Neural crest cell (in vitro differentiated cells): ENCODE results near the gene AKAP6. TPM values are rescaled to one million over a fixed set of nuclear protein-coding genes. Genes with fewer than 3 reads are reported as not detected.

Experiments
- DNase-seq: peaks from one replicate; pipeline ENCODE4 v3.0.0; 2021; ENCODE audit warnings: low read depth, mixed read lengths, low spot score
- H3K27ac Mint-ChIP-seq: one replicate; pipeline ENCODE4 v1.8.0; 2021; ENCODE audit warnings: mild to moderate bottlenecking, mixed read lengths; ENCODE audit not compliant: unreplicated experiment
- H3K27me3 Mint-ChIP-seq: 2 replicates; pipeline ENCODE4 v1.8.0; 2021; ENCODE audit warnings: low read depth, mild to moderate bottlenecking, mixed read lengths
- H3K36me3 Mint-ChIP-seq: 2 replicates; pipeline ENCODE4 v1.8.0; 2021; ENCODE audit warnings: low read depth, mild to moderate bottlenecking, mixed read lengths
- H3K4me1 Mint-ChIP-seq: 2 replicates; pipeline ENCODE4 v1.8.0; 2021; ENCODE audit warnings: mixed read lengths
- H3K4me3 Mint-ChIP-seq: one replicate; pipeline ENCODE4 v1.8.0; 2021; ENCODE audit warnings: mild to moderate bottlenecking, mixed read lengths
- H3K9me3 Mint-ChIP-seq: 2 replicates; pipeline ENCODE4 v1.8.0; 2021; ENCODE audit warnings: mixed read lengths
- total RNA-seq: library from RNA; stranded (reverse); gene quantifications from 2 replicates; pipeline ENCODE4 v1.2.1, GENCODE V29; 2021
- TF ChIP-seq, protein P1 (sequence below): fragments of 200-600 bp; sonication (generic); conservative IDR thresholded peaks from 2 replicates; pipeline ENCODE4 v1.5.0; 2021; ENCODE audit warnings: antibody characterized with exemption, mild to moderate bottlenecking

The AKAP6 gene
- total RNA-seq, 1 donor from 2014 or later, result 9.4 TPM

GRCh38 chr14:32400480-32400879 lies 71.4 kb downstream of the AKAP6 start:
- TF ChIP-seq, protein P1, sequence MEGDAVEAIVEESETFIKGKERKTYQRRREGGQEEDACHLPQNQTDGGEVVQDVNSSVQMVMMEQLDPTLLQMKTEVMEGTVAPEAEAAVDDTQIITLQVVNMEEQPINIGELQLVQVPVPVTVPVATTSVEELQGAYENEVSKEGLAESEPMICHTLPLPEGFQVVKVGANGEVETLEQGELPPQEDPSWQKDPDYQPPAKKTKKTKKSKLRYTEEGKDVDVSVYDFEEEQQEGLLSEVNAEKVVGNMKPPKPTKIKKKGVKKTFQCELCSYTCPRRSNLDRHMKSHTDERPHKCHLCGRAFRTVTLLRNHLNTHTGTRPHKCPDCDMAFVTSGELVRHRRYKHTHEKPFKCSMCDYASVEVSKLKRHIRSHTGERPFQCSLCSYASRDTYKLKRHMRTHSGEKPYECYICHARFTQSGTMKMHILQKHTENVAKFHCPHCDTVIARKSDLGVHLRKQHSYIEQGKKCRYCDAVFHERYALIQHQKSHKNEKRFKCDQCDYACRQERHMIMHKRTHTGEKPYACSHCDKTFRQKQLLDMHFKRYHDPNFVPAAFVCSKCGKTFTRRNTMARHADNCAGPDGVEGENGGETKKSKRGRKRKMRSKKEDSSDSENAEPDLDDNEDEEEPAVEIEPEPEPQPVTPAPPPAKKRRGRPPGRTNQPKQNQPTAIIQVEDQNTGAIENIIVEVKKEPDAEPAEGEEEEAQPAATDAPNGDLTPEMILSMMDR, result no peak
- H3K27me3 Mint-ChIP-seq, result no peaks in the 10 kb centered on the region
- no peak overlapping the region for H3K27ac Mint-ChIP-seq
- no peaks in the 10 kb centered on the region for H3K9me3 Mint-ChIP-seq
- peaks cover 10% of the 10 kb centered on the region for H3K4me1 Mint-ChIP-seq
- DNase-seq, result no peak
- no peak overlapping the region for H3K4me3 Mint-ChIP-seq
- H3K36me3 Mint-ChIP-seq, result no peaks in the 10 kb centered on the region

- Mint-ChIP-seq H3K4me1 (peaks cover 10% of the 10 kb centered on the region), H3K4me3 (no peak overlapping the region), H3K36me3 (no peaks in the 10 kb centered on the region), H3K9me3 (no peaks in the 10 kb centered on the region), H3K27me3 (no peaks in the 10 kb centered on the region), H3K27ac (no peak overlapping the region)
- no peak for DNase-seq
- TF ChIP-seq, protein P1, result no peak
Observed at GRCh38 chr14:32403021-32403420, 73.9 kb downstream of the AKAP6 start.

DNA sequence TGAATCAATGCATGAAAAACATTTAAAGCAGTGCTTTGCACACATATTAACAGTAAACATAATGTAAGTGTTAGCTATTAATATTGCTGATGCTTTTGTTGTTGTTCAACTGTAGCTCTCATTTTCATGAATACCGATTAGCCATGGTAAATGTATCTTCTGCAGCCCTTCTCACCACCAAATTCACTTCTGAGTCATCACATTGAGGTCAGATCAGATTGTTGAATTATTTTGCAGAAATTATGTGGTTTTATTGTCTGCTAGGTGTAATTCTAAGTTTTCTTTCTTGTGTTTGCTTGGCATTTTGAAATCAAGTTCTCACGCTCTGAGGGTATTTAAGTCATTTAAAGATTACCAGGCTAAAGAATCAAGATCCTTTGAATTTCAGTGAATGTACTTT lies 74.6 kb downstream of the AKAP6 start:
- Mint-ChIP-seq H3K36me3 (no peaks in the 10 kb centered on the region), H3K27ac (no peak overlapping the region), H3K4me1 (peaks cover 10% of the 10 kb centered on the region), H3K27me3 (no peaks in the 10 kb centered on the region), H3K4me3 (no peak overlapping the region), H3K9me3 (no peaks in the 10 kb centered on the region)
- TF ChIP-seq, protein P1, result no peak
- no peak for DNase-seq

DNA sequence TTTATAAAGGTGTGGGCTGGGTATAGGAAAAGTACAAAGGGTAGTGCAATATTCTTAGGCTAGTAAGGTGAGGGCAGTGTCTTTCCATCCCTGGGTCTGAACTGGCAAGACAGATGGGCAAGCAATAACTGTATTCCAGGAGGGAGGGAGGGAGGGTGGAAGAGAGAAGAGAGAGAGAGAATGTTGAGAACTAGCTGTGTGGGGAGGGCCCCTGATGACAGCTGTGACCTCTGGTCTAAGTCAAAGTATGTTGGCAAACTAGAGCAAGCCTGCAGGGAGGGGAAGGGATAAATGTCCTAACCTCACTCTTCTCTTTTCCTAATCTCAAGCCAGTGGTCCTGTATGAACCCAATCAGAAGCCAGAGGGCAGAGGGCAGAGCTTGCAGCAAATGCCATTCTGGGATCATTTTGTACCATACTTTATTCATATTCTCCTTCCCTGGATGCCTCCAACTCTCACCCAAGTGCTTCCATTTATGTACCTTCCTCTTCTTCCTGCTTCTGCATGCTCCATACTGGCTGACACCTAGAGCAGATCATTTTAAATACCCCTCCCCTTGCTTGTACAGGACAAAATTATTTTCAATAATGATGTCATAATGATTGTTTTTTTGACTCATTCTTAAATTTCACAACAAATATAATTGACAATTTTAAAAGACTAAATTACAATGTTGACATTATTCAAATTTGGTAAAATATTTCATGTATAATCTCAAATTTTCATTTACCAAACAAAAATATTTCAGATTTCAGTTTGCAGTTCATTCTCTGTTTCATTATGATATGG lies 75.9 kb downstream of the AKAP6 start:
- DNase-seq, result no peak
- Mint-ChIP-seq H3K4me1 (peaks cover 10% of the 10 kb centered on the region), H3K9me3 (no peaks in the 10 kb centered on the region), H3K4me3 (no peak overlapping the region), H3K27ac (no peak overlapping the region), H3K36me3 (no peaks in the 10 kb centered on the region), H3K27me3 (no peaks in the 10 kb centered on the region)
- TF ChIP-seq, protein P1, result no peak

DNA sequence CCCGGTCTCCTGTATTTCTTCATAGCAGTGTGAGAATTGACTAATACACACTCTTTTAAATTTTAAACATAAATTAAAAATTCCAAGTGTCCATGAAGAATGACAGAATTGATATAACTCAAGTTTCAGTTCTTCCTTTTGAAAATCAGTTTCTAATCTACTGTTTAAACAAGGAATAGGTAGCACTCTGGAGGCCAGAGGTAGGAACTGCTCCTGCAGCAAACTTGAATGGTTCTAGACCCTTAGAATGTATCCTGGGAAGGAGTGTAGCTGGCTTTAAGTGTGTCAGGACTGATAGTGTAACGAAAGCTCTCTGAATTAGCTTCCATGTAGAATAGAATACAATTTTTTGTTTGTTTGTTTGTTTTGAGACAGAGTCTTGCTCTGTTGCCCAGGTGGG lies 76.8 kb downstream of the AKAP6 start:
- H3K36me3 Mint-ChIP-seq, result no peaks in the 10 kb centered on the region
- no peak overlapping the region for H3K4me3 Mint-ChIP-seq
- TF ChIP-seq, protein P1, result peak; percentile 11

More for the DNA sequence above, 76.8 kb downstream of the AKAP6 start:
- Mint-ChIP-seq H3K4me1 (peaks cover 10% of the 10 kb centered on the region), H3K27ac (no peak overlapping the region), H3K27me3 (no peaks in the 10 kb centered on the region), H3K9me3 (no peaks in the 10 kb centered on the region)
- no peak for DNase-seq
